SJSA1 (cell line): Measurements from ENCODE around the gene ATP13A3. TPM values are rescaled to one million over a fixed set of nuclear protein-coding genes. Genes with fewer than 3 reads are reported as not detected.

ENCODE experiments used
- total RNA-seq: library from RNA; depleted of rRNA; stranded (reverse); fragments of >200 nt; shearing (Covaris generic); gene quantifications from 2 replicates; pipeline ENCODE4 v1.2.3, GENCODE V29; 2014; rRNA removed

ATP13A3 gene
- total RNA-seq, 1 experiment from 2014 or later, result 135 TPM

Other genes with a start within 250 kb of the ATP13A3 start
- gene CPN2, start 135.7 kb downstream of the ATP13A3 start, total RNA-seq, result not detected in 2 replicates
- gene LRRC15, start 117.3 kb downstream of the ATP13A3 start, total RNA-seq, result 1.4 and 4.9 TPM in 2 replicates
- gene GP5, start 87.7 kb downstream of the ATP13A3 start, total RNA-seq, result not detected in 2 replicates
- 12.2 and 18.2 TPM in 2 replicates for gene TMEM44, start 146.4 kb upstream of the ATP13A3 start, total RNA-seq
- gene LSG1, start 185.2 kb upstream of the ATP13A3 start, total RNA-seq, result 20.6 and 36.3 TPM in 2 replicates
- 14.2 and 17.6 TPM in 2 replicates for gene FAM43A, start 198.9 kb upstream of the ATP13A3 start, total RNA-seq